Osteoblast (primary cell): ENCODE measurements around the gene WSCD2. TPM values are rescaled to one million over a fixed set of nuclear protein-coding genes. Genes with fewer than 3 reads are reported as not detected.
A peak's percentile ranks its signal among the peaks of the same experiment; 100 is the strongest.

Experiments used
- DNase-seq: peaks from one replicate; pipeline ENCODE4 v3.0.0; 2011; ENCODE audit warnings: low spot score, mixed read lengths; ENCODE audit not compliant: insufficient read length; ENCODE audit errors: missing footprints
- H2AFZ ChIP-seq: 2 replicates; pipeline ENCODE4 v1.6.0; 2011; ENCODE audit warnings: mild to moderate bottlenecking, low read length
- H3K27ac ChIP-seq: 2 replicates; pipeline ENCODE4 v1.5.1; 2011; ENCODE audit warnings: mild to moderate bottlenecking, low read depth, low read length, moderate library complexity
- H3K27me3 ChIP-seq: 2 replicates; pipeline ENCODE4 v1.6.0; 2012; ENCODE audit warnings: mild to moderate bottlenecking, control low read depth, inconsistent platforms, low read length, moderate library complexity; ENCODE audit not compliant: insufficient read depth
- H3K36me3 ChIP-seq: 2 replicates; pipeline ENCODE4 v1.5.1; 2011; ENCODE audit warnings: mild to moderate bottlenecking, low read length, control low read depth, moderate library complexity; ENCODE audit not compliant: insufficient read depth
- H3K4me1 ChIP-seq: 2 replicates; pipeline ENCODE4 v1.5.1; 2011; ENCODE audit warnings: mild to moderate bottlenecking, low read length, control low read depth, moderate library complexity; ENCODE audit not compliant: insufficient read depth
- H3K4me2 ChIP-seq: 2 replicates; pipeline ENCODE4 v1.6.0; 2011; ENCODE audit warnings: mild to moderate bottlenecking, low read length; ENCODE audit not compliant: insufficient read depth
- H3K4me3 ChIP-seq: fragments of 200-600 bp; sonication (generic); 3 replicates; pipeline ENCODE4 v1.5.1; 2012; ENCODE audit warnings: mild to moderate bottlenecking, low read length, inconsistent platforms; ENCODE audit not compliant: insufficient read depth
- H3K79me2 ChIP-seq: 2 replicates; pipeline ENCODE4 v1.6.0; 2012; ENCODE audit warnings: mild to moderate bottlenecking, low read length, control low read depth, inconsistent platforms; ENCODE audit not compliant: insufficient read depth
- H3K9me3 ChIP-seq: 2 replicates; pipeline ENCODE4 v1.5.1; 2011; ENCODE audit warnings: low read depth, low read length, control low read depth
- H4K20me1 ChIP-seq: 2 replicates; pipeline ENCODE4 v1.6.0; 2012; ENCODE audit warnings: mild to moderate bottlenecking, low read length, control low read depth; ENCODE audit not compliant: insufficient read depth
- CTCF ChIP-seq: IDR thresholded peaks from 2 replicates; pipeline ENCODE4 v1.5.1; 2011; ENCODE audit warnings: mild to moderate bottlenecking, low read depth, low read length, moderate library complexity; ENCODE audit errors: extremely low read depth
- total RNA-seq: library from RNA; depleted of rRNA; stranded (reverse); fragments of >200 nt; gene quantifications from 2 replicates; pipeline ENCODE4 v1.2.3, GENCODE V29; 2012

WSCD2 gene
- total RNA-seq, 1 donor, result 0.36 TPM

GRCh38 chr12:108152170-108152538, 23.1 kb downstream of the WSCD2 start:
- no peaks in the 10 kb centered on the region for H4K20me1 ChIP-seq
- DNase-seq, result peak; percentile 14
- H2AFZ ChIP-seq, result no peak overlapping the region
- H3K4me3 ChIP-seq, result no peak overlapping the region
- no peak for TF ChIP-seq CTCF
- H3K27me3 ChIP-seq, result peaks cover 4% of the 10 kb centered on the region
- H3K4me2 ChIP-seq, result no peak overlapping the region
- H3K27ac ChIP-seq, result no peak overlapping the region
- H3K9me3 ChIP-seq, result no peaks in the 10 kb centered on the region
- H3K36me3 ChIP-seq, result no peaks in the 10 kb centered on the region
- no peaks in the 10 kb centered on the region for H3K4me1 ChIP-seq
- no peaks in the 10 kb centered on the region for H3K79me2 ChIP-seq

- Histone ChIP-seq H4K20me1 (no peaks in the 10 kb centered on the region), H3K79me2 (no peaks in the 10 kb centered on the region), H3K4me2 (no peak overlapping the region), H3K9me3 (no peaks in the 10 kb centered on the region), H2AFZ (no peak overlapping the region), H3K4me1 (no peaks in the 10 kb centered on the region), H3K4me3 (no peak overlapping the region), H3K36me3 (no peaks in the 10 kb centered on the region), H3K27me3 (no peaks in the 10 kb centered on the region), H3K27ac (no peak overlapping the region)
- TF ChIP-seq CTCF, result no peak
- DNase-seq, result no peak
Measured at GRCh38 chr12:108156717-108157116, 27.6 kb downstream of the WSCD2 start.

DNA sequence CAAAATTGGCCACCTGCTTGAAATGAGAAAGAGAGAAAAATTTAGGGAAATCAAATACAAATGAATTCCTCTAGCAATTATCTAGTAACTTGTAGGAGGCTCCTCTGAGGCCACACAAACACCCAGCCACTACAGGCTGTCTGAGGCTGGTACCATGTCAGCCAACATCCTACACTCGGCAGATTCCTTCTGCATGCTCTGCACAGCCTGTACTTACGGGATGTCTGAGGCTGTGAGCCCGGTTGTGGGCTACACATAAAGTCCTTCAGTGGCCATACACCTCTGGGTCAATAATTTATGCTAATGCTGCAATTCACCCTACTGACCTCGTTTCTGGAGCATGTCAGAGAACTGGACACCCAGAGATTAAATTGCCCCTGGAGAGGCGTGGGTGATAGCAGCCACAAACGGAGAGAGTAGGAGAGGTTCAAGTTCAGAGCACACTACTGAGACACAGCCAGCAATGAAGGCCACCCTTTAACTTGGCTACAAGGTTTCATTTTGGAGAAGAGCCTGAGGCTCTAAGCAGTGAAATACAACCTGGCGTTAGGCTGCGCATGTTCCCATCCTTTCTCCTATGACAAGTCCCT, 28.9 kb downstream of the WSCD2 start:
- H3K9me3 ChIP-seq, result no peaks in the 10 kb centered on the region
- H3K36me3 ChIP-seq, result no peaks in the 10 kb centered on the region
- H4K20me1 ChIP-seq, result no peaks in the 10 kb centered on the region
- H3K27ac ChIP-seq, result no peak overlapping the region
- no peak for TF ChIP-seq CTCF
- H3K27me3 ChIP-seq, result no peaks in the 10 kb centered on the region
- no peak overlapping the region for H2AFZ ChIP-seq
- no peaks in the 10 kb centered on the region for H3K4me1 ChIP-seq
- no peak overlapping the region for H3K4me2 ChIP-seq
- no peaks in the 10 kb centered on the region for H3K79me2 ChIP-seq
- no peak overlapping the region for H3K4me3 ChIP-seq
- DNase-seq, result no peak

- H3K27me3 ChIP-seq, result no peaks in the 10 kb centered on the region
- no peak overlapping the region for H2AFZ ChIP-seq
- H3K4me2 ChIP-seq, result no peak overlapping the region
- no peaks in the 10 kb centered on the region for H3K36me3 ChIP-seq
- DNase-seq, result peak; percentile 23
- no peak for TF ChIP-seq CTCF
- H3K4me1 ChIP-seq, result no peaks in the 10 kb centered on the region
- H4K20me1 ChIP-seq, result no peaks in the 10 kb centered on the region
- no peak overlapping the region for H3K4me3 ChIP-seq
- H3K79me2 ChIP-seq, result no peaks in the 10 kb centered on the region
- no peaks in the 10 kb centered on the region for H3K9me3 ChIP-seq
- no peak overlapping the region for H3K27ac ChIP-seq
Measured at GRCh38 chr12:108162207-108162606, 33.1 kb downstream of the WSCD2 start.
